Left hindlimb (tissue), 1 donor: ENCODE data around the gene ZKSCAN5.
A peak's percentile ranks its signal among the peaks of the same experiment; 100 is the strongest.

ENCODE experiments used
- DNase-seq: peaks from one replicate; pipeline ENCODE4 v3.0.0-alpha.2; 2018

The ZKSCAN5 gene

DNA sequence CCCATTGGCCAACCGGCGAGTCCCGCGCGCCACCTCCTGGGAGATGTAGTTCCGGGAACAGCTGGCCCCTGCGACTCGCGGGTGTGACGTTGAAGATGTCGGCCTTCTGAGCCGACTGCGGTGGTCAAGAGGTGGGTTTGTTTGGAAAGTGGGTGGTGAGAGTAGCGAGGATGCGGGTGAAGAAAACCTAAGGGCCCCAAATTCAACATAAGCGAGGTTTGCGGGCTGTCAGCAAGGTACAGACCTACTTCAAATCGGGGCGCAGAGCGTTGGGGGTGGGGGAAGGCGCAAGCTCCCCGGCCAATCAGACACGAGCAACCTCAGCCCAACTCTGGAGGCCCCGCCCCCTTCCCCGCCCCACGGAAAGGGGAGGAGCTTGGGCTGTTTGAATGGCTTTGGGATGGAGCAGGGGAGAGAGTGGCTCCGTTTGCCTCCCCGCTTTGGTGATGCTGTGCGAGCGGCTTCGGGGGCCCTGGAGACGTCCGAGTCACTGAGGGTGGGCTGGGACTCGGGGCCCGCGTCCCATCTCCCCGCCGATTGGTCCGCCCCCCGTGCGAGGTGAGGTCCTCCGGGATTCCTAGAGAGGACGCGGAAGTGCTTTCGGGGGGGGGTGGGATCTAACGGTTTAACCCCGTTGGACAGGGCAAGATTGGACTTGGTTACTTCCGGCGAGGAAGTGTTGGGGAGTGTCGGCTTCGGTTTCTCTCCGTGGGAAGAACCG, at the start of gene ZKSCAN5:
TSS of gene ZKSCAN5 (plus strand) at position 60 of the 721 bp plus-strand sequence. CDS start 1,383 bp downstream, outside the sequence.
- peak; percentile 99 for DNase-seq

DNA sequence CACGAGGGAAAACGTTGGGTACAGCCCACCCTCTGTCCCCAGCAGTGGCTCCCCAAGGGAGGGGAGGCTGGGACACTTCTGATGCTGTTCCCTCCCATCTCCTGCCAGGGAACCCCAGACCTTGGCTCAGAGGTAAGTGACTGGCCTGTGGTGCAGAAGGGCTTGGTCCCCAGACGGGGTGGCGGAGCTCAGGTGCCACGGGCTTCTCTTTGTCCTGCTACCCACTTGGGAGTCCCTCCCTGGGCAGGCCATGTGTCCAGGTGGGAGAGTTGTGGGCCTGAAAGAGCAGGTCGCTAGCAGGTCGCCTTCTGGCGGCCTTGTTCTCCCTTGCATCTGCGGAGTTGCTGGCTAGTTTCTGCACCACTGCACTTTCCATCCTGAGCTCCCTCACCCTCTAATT, 48.6 kb upstream of the ZKSCAN5 start:
- no peak for DNase-seq

DNA sequence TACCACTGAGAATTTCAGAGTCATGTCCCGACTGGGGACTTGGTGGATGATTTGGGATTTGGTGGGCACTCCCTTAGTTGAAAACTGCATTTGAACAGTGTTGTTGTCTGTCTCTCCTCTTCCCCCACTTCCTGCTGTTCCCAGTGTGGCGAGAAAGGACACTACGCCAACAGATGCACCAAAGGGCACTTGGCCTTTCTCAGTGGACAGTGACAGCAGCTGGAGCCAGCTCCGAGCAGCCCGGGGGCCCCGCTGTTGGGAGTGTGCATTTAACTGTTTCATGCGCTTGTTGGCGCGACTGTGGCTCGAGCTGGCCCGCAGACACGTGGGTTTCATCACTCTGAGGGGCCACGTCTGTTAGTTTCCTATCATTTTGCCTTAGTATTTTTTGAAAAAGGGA, 48.2 kb upstream of the ZKSCAN5 start:
- no peak for DNase-seq

DNA sequence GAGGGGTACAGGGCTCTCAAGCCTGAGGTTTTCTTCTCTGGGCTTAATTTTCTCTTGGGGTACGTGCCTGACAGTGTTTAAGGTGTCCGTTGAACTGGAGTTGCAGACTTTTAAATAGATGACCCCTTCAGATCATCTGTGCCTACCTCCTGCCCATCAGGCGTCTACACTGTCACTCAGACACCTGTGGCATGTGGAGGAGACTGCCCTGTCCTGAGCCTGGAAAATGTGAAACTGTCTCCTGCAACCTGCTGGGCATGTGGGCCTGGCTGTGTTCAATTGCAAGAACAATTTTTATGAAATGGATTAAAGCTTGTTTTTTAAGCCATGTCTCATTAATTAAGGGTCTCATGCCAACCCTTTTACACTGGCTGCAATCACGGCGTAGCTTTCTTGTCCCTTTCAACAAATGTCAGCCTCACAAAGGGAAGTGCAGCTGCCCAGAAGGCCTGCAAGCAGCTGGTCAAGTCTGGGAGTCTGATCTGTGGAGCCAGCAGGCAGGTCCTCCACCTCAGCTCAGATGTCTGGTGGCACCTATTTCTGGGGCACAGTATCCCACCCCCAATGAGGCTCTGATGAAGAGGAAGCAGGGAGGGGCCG, 47.3 kb upstream of the ZKSCAN5 start:
- DNase-seq: no peak

DNA sequence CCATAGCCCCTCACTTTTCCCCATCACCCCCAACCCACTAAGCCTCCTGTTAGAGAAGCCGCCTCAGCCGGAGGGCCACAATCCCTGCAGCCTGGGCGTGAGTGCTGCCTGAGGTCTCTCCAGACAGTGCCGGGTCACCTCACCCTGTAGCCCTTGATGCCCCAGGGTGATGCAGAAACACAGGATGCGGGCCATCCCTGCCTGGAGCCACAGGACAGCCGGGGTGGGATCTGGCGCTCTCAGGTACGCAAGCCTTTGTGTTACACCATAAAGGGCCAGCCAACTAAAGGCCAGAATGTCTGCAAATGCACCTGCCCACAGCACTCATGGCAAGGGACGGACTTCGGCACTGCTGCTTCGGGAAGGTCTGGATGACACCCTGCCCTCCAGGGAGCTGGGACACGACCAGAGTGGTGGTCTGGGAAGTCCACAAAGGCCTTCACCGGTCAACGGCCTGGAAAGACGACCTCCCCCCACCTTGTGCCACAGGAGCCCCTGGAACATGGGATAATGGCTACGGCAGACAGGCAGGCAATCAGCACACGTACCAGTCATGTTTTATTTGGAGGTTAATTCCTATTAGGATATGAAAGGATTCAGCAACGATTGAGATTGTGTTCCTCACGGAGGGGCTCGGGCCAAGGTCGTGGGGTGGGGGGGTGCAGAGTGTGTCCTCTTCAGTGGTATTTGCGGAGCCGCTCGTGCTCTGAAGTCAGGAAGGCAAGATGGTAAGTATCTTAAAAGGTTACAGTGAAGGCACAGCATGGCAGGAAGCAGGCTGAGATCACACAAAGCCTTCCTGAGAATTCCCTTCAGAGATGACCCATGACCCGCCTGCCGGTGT, 46.6 kb upstream of the ZKSCAN5 start:
- no peak for DNase-seq

DNA sequence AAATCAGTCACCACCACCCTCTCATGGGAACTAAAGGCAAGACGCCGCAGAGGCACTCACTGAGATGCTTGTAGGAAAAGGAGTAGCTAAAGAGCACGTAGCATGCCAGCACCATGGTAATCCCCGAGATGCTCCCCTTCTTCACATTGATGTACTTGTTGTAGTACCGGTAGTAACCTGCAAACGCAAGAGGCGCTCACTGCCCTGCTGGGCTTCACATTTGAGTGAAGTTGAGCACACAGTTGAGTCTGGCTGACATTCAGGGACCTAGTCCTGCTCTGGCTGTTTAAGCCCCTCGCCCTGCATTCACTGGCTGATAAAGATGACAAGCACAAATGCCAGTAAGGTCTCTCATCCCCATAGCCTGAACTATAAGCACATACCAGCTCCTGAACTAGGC, 45.4 kb upstream of the ZKSCAN5 start:
- DNase-seq: no peak

DNA sequence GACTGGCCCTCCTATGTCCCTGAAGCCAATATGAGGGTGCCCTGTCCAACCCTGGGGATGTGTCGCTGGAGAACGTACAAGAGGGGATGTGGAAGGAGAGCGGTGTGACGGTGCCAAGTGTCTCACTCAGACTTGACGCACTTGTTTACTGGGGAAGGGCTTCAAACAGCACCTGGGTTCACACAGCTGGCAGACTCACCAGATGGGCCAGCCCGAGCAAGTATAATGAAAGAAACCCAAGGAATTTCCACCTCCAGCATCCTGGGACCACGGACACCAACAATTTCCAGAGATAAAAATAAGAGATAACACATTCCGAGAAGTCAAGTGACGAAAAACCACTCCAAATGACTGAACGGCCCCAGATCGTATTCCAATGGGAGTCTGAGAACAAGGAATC, 43.8 kb upstream of the ZKSCAN5 start:
- DNase-seq: no peak

DNA sequence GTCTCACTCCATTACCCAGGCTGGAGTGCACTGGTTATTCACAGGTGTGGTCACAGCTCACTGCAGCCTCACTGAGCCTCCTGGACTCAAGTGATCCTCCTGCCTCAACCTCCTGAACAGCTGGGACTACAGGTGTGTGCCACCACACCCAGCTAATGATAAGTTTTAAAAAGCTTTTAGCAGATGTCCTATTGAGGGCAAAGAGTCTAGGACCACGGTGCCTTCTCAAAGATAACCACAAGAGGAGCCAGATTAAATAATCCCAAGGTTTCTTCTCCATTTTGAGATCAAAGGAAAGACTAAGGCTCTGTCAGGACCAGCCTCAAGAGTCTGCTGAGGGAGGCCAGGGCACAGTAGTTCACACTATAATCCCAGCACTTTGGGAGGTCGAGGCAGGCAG, 43.2 kb upstream of the ZKSCAN5 start:
- no peak for DNase-seq

DNA sequence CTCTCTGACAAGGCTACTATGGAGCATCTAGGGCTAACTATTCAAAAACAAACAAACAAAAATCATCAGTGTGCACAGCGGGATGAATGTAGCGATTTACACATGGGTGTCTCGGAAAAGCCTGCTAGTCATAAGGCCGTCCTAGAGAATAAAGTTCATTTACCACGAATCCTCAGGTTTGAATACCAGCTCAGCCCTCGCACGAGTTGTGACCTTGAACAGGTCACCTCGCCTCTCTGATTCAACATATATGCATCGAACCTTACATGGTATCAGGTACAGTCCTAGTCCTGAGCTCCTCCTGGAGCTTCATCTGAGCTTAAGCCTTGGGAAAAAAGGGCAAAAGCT, 39.1 kb upstream of the ZKSCAN5 start:
- DNase-seq: no peak

DNA sequence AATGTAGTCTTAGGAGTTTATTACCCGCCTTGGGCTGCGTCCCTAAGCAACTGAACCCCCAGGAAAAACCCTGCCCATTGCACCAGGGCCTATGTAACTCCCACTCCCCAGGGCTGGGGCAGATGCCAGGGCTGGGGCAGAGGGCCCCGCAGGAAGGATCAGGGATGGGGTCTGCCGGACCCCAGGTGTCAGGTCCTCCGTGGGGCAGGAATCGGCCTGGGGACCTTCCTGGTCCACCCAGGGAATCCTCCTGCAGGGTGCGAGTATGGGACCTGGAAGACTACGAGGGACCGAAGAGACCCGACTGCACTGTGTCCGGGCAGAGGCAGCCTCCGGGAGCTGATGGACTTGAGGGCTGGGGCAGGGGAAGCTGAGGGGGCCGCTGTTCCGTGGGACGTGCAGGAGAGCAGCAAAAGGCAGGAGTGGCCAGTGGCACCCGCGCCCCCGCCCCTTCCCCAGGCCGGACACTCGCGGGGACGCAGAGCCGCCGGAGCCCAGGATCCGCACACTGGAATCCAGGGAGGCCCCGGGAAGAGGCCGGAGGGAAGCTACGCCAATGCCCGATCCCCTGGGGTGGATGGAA, 36.0 kb upstream of the ZKSCAN5 start:
- no peak for DNase-seq

DNA sequence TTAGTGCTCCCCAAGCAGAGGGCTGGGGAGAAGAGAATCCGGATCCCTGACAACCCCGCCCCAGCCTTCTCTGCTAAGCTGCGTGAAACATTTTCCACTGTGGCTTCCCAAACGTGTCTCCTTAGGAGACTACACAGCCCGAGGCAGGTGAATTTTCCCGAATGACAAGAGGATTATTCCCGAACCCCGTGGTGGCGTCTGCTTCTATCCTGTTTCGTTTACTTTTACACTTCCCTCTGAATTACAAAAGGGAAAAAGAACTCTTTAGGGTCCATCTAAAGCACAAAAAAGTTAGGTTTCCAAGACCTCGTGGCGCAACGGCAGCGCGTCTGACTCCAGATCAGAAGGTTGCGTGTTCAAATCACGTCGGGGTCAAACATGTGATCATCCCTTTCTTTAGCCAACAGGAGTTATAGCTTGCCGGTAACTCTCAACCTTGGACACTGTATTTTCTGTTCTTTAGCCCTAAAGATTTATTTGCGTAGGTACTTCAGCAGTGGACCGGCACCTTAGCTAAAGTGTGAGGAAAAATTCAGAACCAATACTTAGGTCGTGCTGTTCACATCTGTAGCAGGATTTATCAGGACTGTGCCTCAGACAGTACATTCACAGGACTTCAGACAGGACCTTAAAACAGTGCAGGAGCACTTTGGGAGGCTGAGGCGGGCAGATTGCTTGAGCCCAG, 34.9 kb upstream of the ZKSCAN5 start:
- DNase-seq: no peak

DNA sequence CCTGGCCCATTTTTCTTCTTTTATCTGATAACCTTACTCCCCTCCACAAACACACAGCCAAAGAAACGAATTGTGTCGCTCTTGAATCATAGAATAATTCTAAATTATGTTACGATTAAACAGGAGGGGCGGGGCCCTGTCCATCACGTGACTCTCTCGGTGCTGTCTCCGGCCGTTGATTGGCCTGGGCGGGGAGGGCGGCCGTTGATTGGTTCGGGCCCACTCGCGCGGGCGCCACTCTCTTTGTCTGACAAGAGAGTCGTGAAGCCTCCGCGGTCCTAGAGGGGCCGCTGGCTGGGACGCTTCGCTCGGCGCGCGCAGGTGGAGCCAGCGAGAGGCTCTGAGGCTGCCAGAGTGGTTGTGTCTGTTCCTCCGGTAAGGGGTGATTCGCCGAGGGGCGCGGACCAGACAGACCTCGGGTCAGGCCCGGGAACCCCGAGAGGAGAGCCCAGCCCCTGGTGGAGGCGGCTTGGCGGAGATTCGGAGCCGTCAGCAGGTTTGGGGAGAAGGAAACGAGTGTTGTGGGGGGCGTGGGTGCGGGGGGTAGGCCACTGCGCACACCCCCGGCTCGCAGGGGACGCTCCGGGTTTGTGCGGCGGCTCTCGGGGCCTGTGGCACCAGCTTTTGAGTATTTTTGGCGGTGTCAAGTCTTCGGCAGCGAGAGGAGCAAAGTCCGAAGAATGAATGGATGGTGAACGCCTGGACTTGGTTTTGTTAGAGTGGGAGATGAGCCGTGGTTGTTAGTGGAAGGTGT, 31.7 kb upstream of the ZKSCAN5 start, which contains the start of gene ZNF789:
TSS of gene ZNF789 (plus strand) at position 330 of the 754 bp plus-strand sequence. CDS start 3,567 bp downstream, outside the sequence.
- DNase-seq: peak; percentile 97

DNA sequence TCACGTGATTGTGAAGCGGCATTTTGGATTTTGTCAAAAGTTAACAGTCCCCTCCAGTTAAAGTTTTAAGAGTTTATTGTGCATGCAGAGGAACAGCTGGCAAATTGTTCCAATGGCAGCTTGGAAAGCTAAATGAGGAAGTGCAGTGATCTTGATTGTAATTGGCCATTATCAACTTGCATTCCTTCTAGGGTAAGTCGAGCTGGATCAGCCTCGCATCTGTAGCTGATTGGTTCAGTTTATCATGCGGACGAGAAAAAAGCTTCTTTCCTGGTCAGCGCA, 31.2 kb upstream of the ZKSCAN5 start:
- no peak for DNase-seq

DNA sequence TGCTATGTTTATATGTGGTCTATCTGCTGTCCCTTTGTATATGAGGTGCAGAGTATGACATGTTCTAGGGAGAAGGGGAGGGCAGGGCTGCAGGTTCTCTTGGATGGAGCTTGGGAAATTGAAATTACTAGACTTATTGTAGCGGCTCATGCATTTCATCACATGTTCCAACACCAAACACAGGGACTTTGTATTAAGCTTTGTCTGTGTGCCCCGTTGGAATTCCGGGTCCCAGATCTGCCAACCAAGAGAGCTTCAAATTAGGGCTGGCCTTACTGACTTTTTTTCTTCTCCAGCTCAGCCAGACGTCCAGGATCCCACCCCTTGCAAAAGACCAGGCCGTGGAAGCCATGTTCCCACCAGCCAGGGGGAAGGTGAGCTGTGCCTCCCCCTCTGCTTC, 28.4 kb upstream of the ZKSCAN5 start:
- no peak for DNase-seq

DNA sequence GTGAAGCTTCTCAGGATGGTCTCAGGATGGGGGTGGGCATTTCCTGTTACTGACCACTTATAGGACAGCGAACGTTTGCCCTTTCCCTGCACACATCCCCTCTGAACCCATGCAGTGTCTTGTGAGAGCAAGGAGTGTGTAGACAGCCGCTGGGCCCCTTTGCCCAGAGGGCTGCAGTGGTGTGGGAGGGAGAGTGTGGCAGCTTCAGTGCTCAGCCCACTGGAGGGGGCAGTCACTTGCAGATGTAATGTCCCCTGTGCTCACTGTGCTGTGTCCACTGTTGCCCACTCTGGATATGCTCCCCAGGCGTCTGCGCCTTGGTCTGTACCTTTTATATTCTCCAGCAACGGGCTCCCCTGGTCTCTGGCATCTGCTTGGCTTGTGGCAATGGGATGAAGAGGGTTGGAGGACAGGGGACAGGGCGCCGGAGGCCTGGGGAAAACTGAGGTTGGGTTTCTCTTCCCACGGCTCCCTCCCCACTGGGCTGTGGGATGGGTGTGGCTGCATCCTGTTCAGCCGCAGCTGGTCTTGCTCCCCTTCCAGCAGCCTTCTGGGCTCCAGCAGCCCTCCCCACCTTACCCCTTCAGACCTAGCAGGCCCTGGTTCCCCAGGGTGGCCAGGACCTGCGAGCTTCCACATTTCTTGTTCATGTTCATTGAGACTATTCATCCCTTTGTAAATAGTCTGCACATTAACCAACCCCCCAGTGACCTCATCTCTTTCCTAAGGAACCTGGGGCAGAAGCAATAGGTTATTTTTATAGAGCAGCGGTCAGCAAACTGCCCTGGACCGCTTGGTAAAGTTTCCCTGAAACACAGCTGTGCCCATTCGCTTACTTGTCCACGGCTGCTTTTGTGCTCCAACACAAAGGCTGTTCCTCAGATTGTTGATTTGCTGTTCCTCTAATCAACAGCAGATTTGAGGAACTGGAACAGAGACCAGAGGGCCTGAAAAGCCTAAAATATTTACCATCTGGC, 25.7 kb upstream of the ZKSCAN5 start:
- DNase-seq: no peak

DNA sequence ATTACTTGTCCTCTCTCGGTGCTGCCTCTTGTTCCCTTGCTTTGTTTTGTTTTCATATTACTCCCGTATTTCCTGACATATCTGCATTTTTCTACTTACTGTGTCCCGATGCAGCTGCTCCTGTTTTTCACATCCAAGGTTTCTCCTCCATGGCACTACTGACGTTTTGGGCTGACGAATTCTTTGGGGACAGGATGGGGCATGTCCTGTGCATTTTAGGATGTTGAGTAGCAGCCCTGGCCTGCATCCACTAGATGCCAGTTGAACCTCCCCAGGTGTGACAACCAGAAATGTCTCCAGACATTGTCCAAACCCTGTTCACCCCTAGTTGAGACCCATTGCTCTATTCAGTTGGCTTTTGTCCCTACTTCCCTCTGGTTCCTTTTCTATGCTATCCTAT, 19.4 kb upstream of the ZKSCAN5 start:
- no peak for DNase-seq

DNA sequence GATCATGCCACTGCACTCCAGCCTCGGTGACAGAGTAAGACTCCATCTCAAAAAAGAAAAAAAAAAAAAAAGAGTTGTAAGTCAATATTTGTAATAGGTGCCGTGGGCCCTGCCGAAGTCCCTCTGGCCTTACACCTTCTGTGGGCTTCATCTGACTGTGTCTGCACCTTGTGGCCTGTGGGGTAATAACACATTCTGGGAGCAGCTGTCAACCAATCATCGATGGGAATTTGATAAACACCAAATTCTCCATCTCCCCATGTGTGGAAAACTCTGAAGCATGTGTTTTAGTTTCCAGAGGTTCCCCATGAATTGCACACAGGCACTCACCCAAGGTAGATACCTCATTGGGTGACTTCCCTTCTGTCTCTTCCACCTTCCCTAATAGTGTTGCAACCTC, 15.2 kb upstream of the ZKSCAN5 start:
- DNase-seq: no peak

DNA sequence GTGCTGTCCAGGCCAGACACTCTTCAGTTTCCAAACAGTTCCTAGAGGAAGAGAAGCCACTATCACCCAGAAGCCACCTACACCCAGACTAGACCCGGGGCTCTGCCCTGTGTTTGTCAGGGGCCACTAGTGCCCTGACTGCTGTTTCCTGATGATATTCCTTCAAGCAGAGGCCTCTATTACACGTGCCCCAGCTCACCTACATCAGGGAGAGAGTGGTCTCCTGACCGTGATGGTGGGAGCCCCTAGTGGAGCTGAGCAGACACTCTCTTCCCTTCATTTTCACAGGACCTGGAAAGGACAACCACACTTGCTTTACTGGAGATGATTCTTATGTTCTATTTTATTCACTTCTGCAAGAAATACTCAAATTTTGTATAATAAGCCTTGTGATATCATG, 13.6 kb upstream of the ZKSCAN5 start:
- DNase-seq: no peak

DNA sequence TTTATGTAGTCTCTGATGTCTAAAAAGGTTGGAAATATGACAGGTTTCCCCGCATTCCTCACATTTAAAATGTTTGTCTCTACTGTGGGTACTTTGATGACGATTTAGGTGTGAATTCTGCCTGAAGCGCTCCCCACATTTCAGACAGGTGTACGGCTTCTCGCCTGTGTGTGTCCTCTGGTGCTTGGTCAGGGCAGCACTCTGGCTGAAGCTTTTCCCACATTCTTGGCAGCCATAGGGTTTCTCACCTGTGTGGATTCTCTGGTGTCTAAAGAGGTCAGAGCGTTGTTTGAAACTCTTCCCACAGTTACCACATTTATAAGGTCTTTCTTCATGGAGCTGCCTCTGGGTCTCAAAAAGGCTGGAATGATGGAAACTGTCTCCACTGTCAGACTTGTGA, 10.6 kb upstream of the ZKSCAN5 start:
- DNase-seq: no peak

DNA sequence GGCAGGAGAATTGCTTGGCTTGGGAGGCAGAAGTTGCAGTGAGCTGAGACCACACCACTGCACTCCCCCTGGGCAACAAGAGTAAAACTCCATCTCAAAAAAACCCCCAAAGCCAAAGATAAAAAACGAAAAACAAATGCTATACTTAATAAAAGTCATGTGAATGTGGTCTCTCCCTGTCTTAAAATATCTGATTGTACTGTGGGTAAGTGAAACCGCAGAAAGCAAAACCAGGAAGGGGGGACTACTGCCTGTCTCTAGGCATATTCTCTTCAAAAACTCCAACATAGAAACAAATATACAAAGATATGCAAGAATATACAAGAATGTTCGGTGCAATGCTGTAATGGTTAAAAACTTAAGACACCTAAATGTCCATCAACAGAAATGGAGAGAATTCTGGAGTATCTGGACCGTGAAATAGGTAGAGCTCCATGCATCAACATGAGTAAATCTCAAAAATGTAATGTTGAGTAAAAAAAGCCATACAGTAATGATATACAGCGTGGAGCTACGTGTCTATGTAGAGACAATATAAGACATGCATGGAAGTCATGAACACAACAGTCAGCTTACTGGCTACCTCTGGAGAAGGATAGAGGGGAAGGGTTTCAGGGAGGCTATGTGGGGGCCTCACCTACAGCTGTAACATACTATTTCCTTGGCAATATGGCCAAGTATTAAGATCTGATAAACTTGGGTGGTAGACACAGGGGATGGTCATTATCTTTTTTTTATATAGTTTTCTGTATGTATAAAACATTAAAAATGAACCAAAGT, 6.5 kb upstream of the ZKSCAN5 start:
- DNase-seq: no peak
